Trophoblast cell (in vitro differentiated cells and primary cell): ENCODE measurements around the gene LOXL3.

Experiments
- DNase-seq, 2 donors: peaks; one replicate each; pipeline ENCODE4 v3.0.0-alpha.2; 2016
- H2AFZ ChIP-seq: 2 replicates; pipeline ENCODE4 v1.6.1; 2013; ENCODE audit warnings: low read length, moderate library complexity, mild to moderate bottlenecking; ENCODE audit not compliant: insufficient read depth, poor library complexity
- H2AK5ac ChIP-seq: 2 replicates; pipeline ENCODE4 v1.6.1; 2013; ENCODE audit warnings: mild to moderate bottlenecking, low read length
- H2BK120ac ChIP-seq: 2 replicates; pipeline ENCODE4 v1.6.1; 2013; ENCODE audit warnings: low read length, mild to moderate bottlenecking, moderate library complexity; ENCODE audit not compliant: insufficient read depth, poor library complexity
- H2BK12ac ChIP-seq: 2 replicates; pipeline ENCODE4 v1.6.1; 2013; ENCODE audit warnings: mild to moderate bottlenecking, low read length, moderate library complexity
- H2BK5ac ChIP-seq: 2 replicates; pipeline ENCODE4 v1.6.1; 2013; ENCODE audit warnings: low read length, low read depth, moderate library complexity, mild to moderate bottlenecking; ENCODE audit not compliant: poor library complexity
- H3K14ac ChIP-seq: 2 replicates; pipeline ENCODE4 v1.6.1; 2013; ENCODE audit warnings: mild to moderate bottlenecking, low read length
- H3K18ac ChIP-seq: 2 replicates; pipeline ENCODE4 v1.6.1; 2013; ENCODE audit warnings: mild to moderate bottlenecking, low read length
- H3K23ac ChIP-seq: 2 replicates; pipeline ENCODE4 v1.6.1; 2013; ENCODE audit warnings: low read length
- H3K27ac ChIP-seq: 2 replicates; pipeline ENCODE4 v1.5.1; 2013; ENCODE audit warnings: low read depth, mild to moderate bottlenecking, inconsistent platforms, low read length, moderate library complexity
- H3K27me3 ChIP-seq: 2 replicates; pipeline ENCODE4 v1.6.1; 2013; ENCODE audit warnings: inconsistent platforms, mild to moderate bottlenecking, low read length, moderate library complexity; ENCODE audit not compliant: insufficient read depth
- H3K36me3 ChIP-seq, 2 experiments: 1 replicate in 1 of 2; 2 replicates in 1 of 2; pipeline ENCODE4 v1.6.1; 2013; ENCODE audit warnings: low read length in 2 of 2, mild to moderate bottlenecking in 2 of 2, moderate library complexity in 1 of 2; ENCODE audit not compliant: insufficient read depth in 2 of 2, control insufficient read depth in 1 of 2
- H3K4ac ChIP-seq: 2 replicates; pipeline ENCODE4 v1.6.1; 2013; ENCODE audit warnings: low read depth, mild to moderate bottlenecking, low read length, moderate library complexity
- H3K4me1 ChIP-seq, 2 experiments: 1 replicate in 1 of 2; 2 replicates in 1 of 2; pipeline ENCODE4 v1.6.1; 2013; ENCODE audit warnings: low read length in 2 of 2, mild to moderate bottlenecking in 2 of 2, moderate library complexity in 1 of 2; ENCODE audit not compliant: insufficient read depth in 2 of 2, control insufficient read depth in 1 of 2
- H3K4me2 ChIP-seq: 2 replicates; pipeline ENCODE4 v1.6.1; 2013; ENCODE audit warnings: inconsistent platforms, mild to moderate bottlenecking, low read length, moderate library complexity
- H3K4me3 ChIP-seq: 2 replicates; pipeline ENCODE4 v1.5.1; 2013; ENCODE audit warnings: mild to moderate bottlenecking, low read depth, low read length, inconsistent platforms
- H3K79me1 ChIP-seq: one replicate; pipeline ENCODE4 v1.6.1; 2013; ENCODE audit warnings: low read length
- H3K79me2 ChIP-seq: 2 replicates; pipeline ENCODE4 v1.6.1; 2013; ENCODE audit warnings: low read length, mild to moderate bottlenecking; ENCODE audit not compliant: control insufficient read depth, insufficient read depth, poor library complexity
- H3K9ac ChIP-seq: 2 replicates; pipeline ENCODE4 v1.6.1; 2013; ENCODE audit warnings: mild to moderate bottlenecking, low read length
- H3K9me3 ChIP-seq: 2 replicates; pipeline ENCODE4 v1.6.1; 2013; ENCODE audit warnings: low read depth, mild to moderate bottlenecking, control low read depth, inconsistent platforms, low read length; ENCODE audit not compliant: insufficient read depth
- H4K12ac ChIP-seq: 2 replicates; pipeline ENCODE4 v1.6.1; 2013; ENCODE audit warnings: low read depth, mild to moderate bottlenecking, low read length, moderate library complexity
- H4K8ac ChIP-seq: 2 replicates; pipeline ENCODE4 v1.6.1; 2013; ENCODE audit warnings: low read depth, mild to moderate bottlenecking, low read length, moderate library complexity
- H4K91ac ChIP-seq: one replicate; pipeline ENCODE4 v1.6.1; 2013; ENCODE audit warnings: low read depth, mild to moderate bottlenecking, low read length, moderate library complexity
- WGBS: extraction: QIAGEN DNeasy Blood & Tissue Kit; methylation state at CpG from one replicate; pipeline ENCODE4 v1.1.7; 2013; ENCODE audit warnings: missing lambda C conversion rate; ENCODE audit not compliant: insufficient read length, insufficient coverage; ENCODE audit errors: extremely low coverage; 5-methylcytosine and 5-hydroxymethylcytosine counted together

LOXL3 gene

GRCh38 chr2:74524955-74525716, 28.6 kb downstream of the LOXL3 start:
- no peaks in the 10 kb centered on the region for H3K9me3 ChIP-seq
- H4K91ac ChIP-seq: no peak overlapping the region
- no peak overlapping the region for H3K18ac ChIP-seq
- no peak overlapping the region for H4K12ac ChIP-seq
- no CpG with 5 or more reads among the region's 10 CpGs for WGBS
- no peaks in the 10 kb centered on the region for H3K27me3 ChIP-seq
- no peak overlapping the region for H3K4me3 ChIP-seq
- no peak overlapping the region for H2BK5ac ChIP-seq
- H3K4me2 ChIP-seq: no peak overlapping the region
- peaks cover 20 to 28% of the 10 kb centered on the region in 2 experiments for H3K36me3 ChIP-seq
- peaks cover 3 to 7% of the 10 kb centered on the region in 2 experiments for H3K4me1 ChIP-seq
- H3K79me1 ChIP-seq: peaks cover 9% of the 10 kb centered on the region
- H3K23ac ChIP-seq: no peak overlapping the region
- no peak overlapping the region for H2BK120ac ChIP-seq
- H2BK12ac ChIP-seq: no peak overlapping the region
- H3K14ac ChIP-seq: no peak overlapping the region
- peaks cover 12% of the 10 kb centered on the region for H3K79me2 ChIP-seq
- no peak overlapping the region for H2AFZ ChIP-seq
- H3K9ac ChIP-seq: no peak overlapping the region
- no peak overlapping the region for H3K4ac ChIP-seq
- no peak for DNase-seq
- no peak overlapping the region for H3K27ac ChIP-seq
- no peak overlapping the region for H4K8ac ChIP-seq
- H2AK5ac ChIP-seq: no peak overlapping the region

- H3K4me2 ChIP-seq: no peak overlapping the region
- H3K4ac ChIP-seq: no peak overlapping the region
- DNase-seq: no peak
- no CpG with 5 or more reads among the region's 9 CpGs for WGBS
- peaks cover 20 to 28% of the 10 kb centered on the region in 2 experiments for H3K36me3 ChIP-seq
- no peak overlapping the region for H3K4me3 ChIP-seq
- H2AFZ ChIP-seq: no peak overlapping the region
- H3K9me3 ChIP-seq: no peaks in the 10 kb centered on the region
- no peak overlapping the region for H3K27ac ChIP-seq
- H3K23ac ChIP-seq: no peak overlapping the region
- no peak overlapping the region for H2BK12ac ChIP-seq
- no peak overlapping the region for H2BK5ac ChIP-seq
- H4K12ac ChIP-seq: no peak overlapping the region
- no peak overlapping the region for H2AK5ac ChIP-seq
- H2BK120ac ChIP-seq: no peak overlapping the region
- peaks cover 3 to 7% of the 10 kb centered on the region in 2 experiments for H3K4me1 ChIP-seq
- no peak overlapping the region for H4K8ac ChIP-seq
- peaks cover under 1% of the 10 kb centered on the region for H3K79me1 ChIP-seq
- no peak overlapping the region for H3K9ac ChIP-seq
- H3K14ac ChIP-seq: no peak overlapping the region
- H3K27me3 ChIP-seq: peaks cover 4% of the 10 kb centered on the region
- no peak overlapping the region for H3K18ac ChIP-seq
- no peak overlapping the region for H4K91ac ChIP-seq
- peaks cover 4% of the 10 kb centered on the region for H3K79me2 ChIP-seq
Observed at GRCh38 chr2:74524005-74524404, 29.7 kb downstream of the LOXL3 start.

- H3K4me3 ChIP-seq: no peak overlapping the region
- no peak overlapping the region for H3K4me2 ChIP-seq
- WGBS: no CpG with 5 or more reads among the region's 3 CpGs
- peaks cover 13% of the 10 kb centered on the region for H3K27me3 ChIP-seq
- no peak for DNase-seq
- peaks cover 14 to 20% of the 10 kb centered on the region in 2 experiments for H3K36me3 ChIP-seq
- H3K79me2 ChIP-seq: no peaks in the 10 kb centered on the region
- H4K91ac ChIP-seq: no peak overlapping the region
- H4K12ac ChIP-seq: no peak overlapping the region
- H4K8ac ChIP-seq: no peak overlapping the region
- H2AFZ ChIP-seq: no peak overlapping the region
- H3K23ac ChIP-seq: no peak overlapping the region
- H3K18ac ChIP-seq: no peak overlapping the region
- no peak overlapping the region for H3K27ac ChIP-seq
- no peaks in the 10 kb centered on the region for H3K79me1 ChIP-seq
- no peaks in the 10 kb centered on the region for H3K4me1 ChIP-seq
- no peak overlapping the region for H3K4ac ChIP-seq
- no peak overlapping the region for H2BK120ac ChIP-seq
- no peak overlapping the region for H3K9ac ChIP-seq
- H3K14ac ChIP-seq: no peak overlapping the region
- no peak overlapping the region for H2BK5ac ChIP-seq
- H2BK12ac ChIP-seq: no peak overlapping the region
- H2AK5ac ChIP-seq: no peak overlapping the region
- H3K9me3 ChIP-seq: no peaks in the 10 kb centered on the region
Observed at GRCh38 chr2:74522516-74522915, 31.2 kb downstream of the LOXL3 start.

- no peak overlapping the region for H3K4me2 ChIP-seq
- peaks cover 68% of the 10 kb centered on the region for H3K27me3 ChIP-seq
- no CpG with 5 or more reads among the region's 13 CpGs for WGBS
- peaks cover 6 to 10% of the 10 kb centered on the region in 2 experiments for H3K4me1 ChIP-seq
- no peak overlapping the region for H4K91ac ChIP-seq
- H2BK120ac ChIP-seq: no peak overlapping the region
- no peak overlapping the region for H3K4me3 ChIP-seq
- no peak overlapping the region for H3K23ac ChIP-seq
- H3K9ac ChIP-seq: no peak overlapping the region
- H2AFZ ChIP-seq: no peak overlapping the region
- no peak overlapping the region for H3K14ac ChIP-seq
- H3K18ac ChIP-seq: no peak overlapping the region
- H3K79me2 ChIP-seq: no peaks in the 10 kb centered on the region
- no peak overlapping the region for H2BK5ac ChIP-seq
- H3K27ac ChIP-seq: no peak overlapping the region
- no peak overlapping the region for H4K12ac ChIP-seq
- no peaks in the 10 kb centered on the region for H3K36me3 ChIP-seq
- H2BK12ac ChIP-seq: no peak overlapping the region
- peaks cover 16% of the 10 kb centered on the region for H3K9me3 ChIP-seq
- H3K79me1 ChIP-seq: no peaks in the 10 kb centered on the region
- H2AK5ac ChIP-seq: no peak overlapping the region
- H4K8ac ChIP-seq: no peak overlapping the region
- no peak overlapping the region for H3K4ac ChIP-seq
- DNase-seq: no peak
Observed at GRCh38 chr2:74516650-74517049, 37.1 kb downstream of the LOXL3 start.
